Measurements from ENCODE around the gene EIF3L. TPM values are rescaled to one million over a fixed set of nuclear protein-coding genes. Genes with fewer than 3 reads are reported as not detected.

The EIF3L gene
- total RNA-seq, 4 donors from 2014 or later = 192 to 499 (median 281) TPM

DNA sequence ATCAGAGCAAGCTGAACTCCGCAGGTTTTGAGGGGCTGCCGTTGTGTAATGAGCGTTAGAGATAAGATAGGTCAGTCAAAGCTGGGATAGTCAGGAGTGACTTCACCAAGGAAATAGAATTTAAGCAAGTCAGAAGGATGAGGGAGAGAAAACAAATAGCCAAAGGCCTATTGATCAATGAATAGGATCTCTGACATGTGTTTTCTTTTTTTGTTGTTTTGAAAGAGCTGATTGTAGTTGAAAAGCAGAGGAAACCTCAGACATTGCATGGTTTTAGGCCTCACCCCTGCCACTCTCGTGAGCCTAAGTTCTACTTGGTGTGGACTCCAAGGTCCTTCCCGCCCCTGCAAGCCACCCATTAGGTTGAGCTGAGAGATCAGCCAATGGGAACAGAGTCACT lies 3.2 kb downstream of the EIF3L start:
- no peaks in the 10 kb centered on the region for H3K27me3 ChIP-seq
- no peaks in the 10 kb centered on the region for H3K9me3 ChIP-seq
- peaks cover 1 to 66% (median 44%) of the 10 kb centered on the region in 3 donors for H3K36me3 ChIP-seq
- no peak overlapping the region for H3K27ac ChIP-seq
- intact Hi-C loops (cut with DNase I) = no loop called here
- TF ChIP-seq POLR2A (IDR thresholded peaks at IDR 0.05) (no peak), CTCF (IDR thresholded peaks at IDR 0.05) (no peak)
- no peak overlapping the region for H3K4me3 ChIP-seq
- WGBS, 2 donors = 86 to 90% methylated on average over 5 of the region's 5 CpGs
- DNase-seq = no peak
- H3K4me1 ChIP-seq = peaks cover 11 to 64% (median 15%) of the 10 kb centered on the region in 3 donors

DNA sequence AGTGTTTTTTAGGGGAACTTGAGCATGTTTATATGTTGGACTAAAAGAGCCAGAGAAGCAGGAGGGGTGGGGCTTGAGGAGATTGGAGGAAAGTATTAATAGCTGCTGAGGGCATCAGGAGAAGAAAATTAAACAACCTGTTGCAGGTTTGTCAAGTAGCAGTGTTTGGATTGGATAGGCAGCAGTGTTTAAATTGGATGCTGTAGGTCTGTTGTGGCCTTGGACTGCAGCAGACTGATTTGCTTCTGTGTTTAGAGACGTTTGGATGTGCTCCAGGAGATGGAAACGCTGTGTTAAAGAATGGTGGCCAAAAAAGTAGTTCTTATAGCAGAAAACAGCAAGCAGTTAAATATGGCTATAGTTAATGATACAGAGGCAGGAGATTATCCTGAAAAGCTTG lies 5.7 kb downstream of the EIF3L start:
- Histone ChIP-seq H3K4me1 (peaks cover 5 to 49% (median 8%) of the 10 kb centered on the region in 3 donors), H3K9me3 (no peaks in the 10 kb centered on the region), H3K36me3 (peaks cover 10 to 91% (median 62%) of the 10 kb centered on the region in 3 donors), H3K27ac (no peak overlapping the region), H3K27me3 (no peaks in the 10 kb centered on the region), H3K4me3 (no peak overlapping the region)
- no peak for DNase-seq
- TF ChIP-seq POLR2A (IDR thresholded peaks at IDR 0.05) = no peak
- no peak for TF ChIP-seq CTCF (IDR thresholded peaks at IDR 0.05)
- 42 to 54% methylated on average over 2 of the region's 2 CpGs for WGBS, 2 donors
- intact Hi-C loops (cut with DNase I) = no loop called here

GRCh38 chr22:37855462-37855861 lies 6.2 kb downstream of the EIF3L start:
- Histone ChIP-seq H3K4me3 (no peak overlapping the region), H3K27me3 (no peaks in the 10 kb centered on the region), H3K27ac (no peak overlapping the region), H3K9me3 (no peaks in the 10 kb centered on the region), H3K36me3 (peaks cover 11 to 96% (median 64%) of the 10 kb centered on the region in 3 donors), H3K4me1 (peaks cover under 1 to 44% (median 3%) of the 10 kb centered on the region in 3 donors)
- TF ChIP-seq CTCF (IDR thresholded peaks at IDR 0.05) (no peak), POLR2A (IDR thresholded peaks at IDR 0.05) (no peak)
- intact Hi-C loops (cut with DNase I) = no loop called here
- WGBS, 2 donors = 79 to 97% methylated on average over 2 of the region's 2 CpGs
- no peak for DNase-seq

- intact Hi-C loops (cut with DNase I) = loop anchor here (5.0 kb wide), 1 partner anchor 44 kb away; no protein-coding TSS in a partner anchor
Measured at GRCh38 chr22:37860796-37861421, 11.7 kb downstream of the EIF3L start.

More at GRCh38 chr22:37860796-37861421, 11.7 kb downstream of the EIF3L start:
- 48 to 65% methylated on average over 5 to 7 of the region's 7 CpGs for WGBS, 2 donors
- Histone ChIP-seq H3K27me3 (no peaks in the 10 kb centered on the region), H3K9me3 (no peaks in the 10 kb centered on the region), H3K27ac (no peak overlapping the region), H3K4me1 (peaks cover 0 to 8% (median 2%) of the 10 kb centered on the region in 3 donors), H3K36me3 (peaks cover 38 to 100% (median 65%) of the 10 kb centered on the region in 3 donors), H3K4me3 (no peak overlapping the region)
- TF ChIP-seq CTCF (IDR thresholded peaks at IDR 0.05) (no peak), POLR2A (IDR thresholded peaks at IDR 0.05) (no peak)
- DNase-seq = no peak

Data from esophagus squamous epithelium (tissue), 5 donors.